ENCODE data around the gene LARP4.
"Not testable (repeated sequence)": the region's sequence is repeated elsewhere in the genome, so short reads cannot be mapped to it uniquely, and the experiment has no call there.

The LARP4 gene

DNA sequence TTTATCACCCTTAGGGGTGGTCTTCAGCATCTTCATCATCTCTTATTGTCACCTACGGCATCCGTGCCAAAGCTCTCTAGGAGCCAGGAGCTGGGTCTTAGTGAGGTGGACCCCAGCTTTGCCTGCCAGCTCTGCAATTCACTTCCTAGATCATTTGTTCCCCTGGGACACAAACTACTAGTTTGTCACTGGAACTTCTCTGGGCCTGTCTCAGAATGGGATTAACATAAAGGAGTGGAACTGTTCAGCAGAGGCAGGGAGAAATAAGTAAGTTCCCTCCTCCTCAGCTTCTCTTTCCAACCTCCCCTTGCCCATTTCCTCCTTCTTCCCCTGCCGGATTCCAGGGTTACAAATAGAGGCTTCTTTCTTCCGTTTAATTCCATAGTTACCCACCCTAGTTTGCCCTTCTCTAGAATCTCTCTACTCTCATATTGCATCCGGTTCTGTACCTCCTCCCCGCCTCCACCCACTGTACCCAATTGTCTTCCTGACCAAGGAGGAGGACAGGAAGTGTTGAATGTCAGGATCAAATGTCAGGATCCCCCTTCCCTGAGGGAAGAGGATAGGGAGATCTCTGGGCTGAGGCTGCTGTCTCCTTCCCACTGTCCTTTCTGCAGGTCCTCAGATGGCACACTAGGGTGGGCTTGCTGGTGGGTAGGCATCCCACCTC lies 25.0 kb downstream of the LARP4 start:
- Histone ChIP-seq H3K79me2 (ENCODE audit: low read length) (peaks cover 73% of the 10 kb centered on the region), H3K27me3 (ENCODE audit: low read depth, low read length) (no peaks in the 10 kb centered on the region)

DNA sequence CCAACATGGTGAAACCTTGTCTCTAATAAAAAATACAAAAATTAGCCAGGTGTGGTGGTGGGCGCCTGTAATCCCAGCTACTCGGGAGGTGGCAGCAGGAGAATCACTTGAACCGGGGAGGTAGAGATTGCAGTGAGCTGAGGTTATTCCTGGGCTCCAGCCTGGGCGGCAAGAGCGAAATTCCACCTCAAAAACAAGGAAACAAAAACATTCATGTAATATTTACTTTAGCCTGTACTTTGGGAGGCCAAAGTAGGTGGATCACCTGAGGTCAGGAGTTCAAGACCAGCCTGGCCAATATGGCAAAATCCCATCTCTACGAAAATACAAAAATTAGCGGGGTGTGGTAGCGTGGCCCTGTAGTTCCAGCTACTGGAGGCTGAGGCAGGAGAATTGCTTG lies 31.0 kb downstream of the LARP4 start:
- not testable (repeated sequence) for H3K9me3 ChIP-seq (ENCODE audit: insufficient read depth, low read length); H3K4me2 ChIP-seq (ENCODE audit: low read length); H3K4me3 ChIP-seq (ENCODE audit: low read length); H4K20me1 ChIP-seq (ENCODE audit: insufficient read depth, low read length); H3K27ac ChIP-seq (ENCODE audit: low read length); H2AFZ ChIP-seq (ENCODE audit: low read depth, low read length); H3K9ac ChIP-seq (ENCODE audit: low read length); H3K4me1 ChIP-seq (ENCODE audit: low read length); H3K27me3 ChIP-seq (ENCODE audit: low read depth, low read length)
- Histone ChIP-seq H3K36me3 (replicated peaks; ENCODE audit: low read depth, low read length) (peaks cover 34% of the 10 kb centered on the region), H3K79me2 (ENCODE audit: low read length) (peaks cover 14% of the 10 kb centered on the region)

More for the DNA sequence above, 25.0 kb downstream of the LARP4 start:
- H2AFZ ChIP-seq (ENCODE audit: low read depth, low read length) = no peak overlapping the region
- no peaks in the 10 kb centered on the region for H3K9me3 ChIP-seq (ENCODE audit: insufficient read depth, low read length)
- H3K36me3 ChIP-seq (replicated peaks; ENCODE audit: low read depth, low read length) = peaks cover 14% of the 10 kb centered on the region
- no peak overlapping the region for H3K27ac ChIP-seq (ENCODE audit: low read length)
- H3K9ac ChIP-seq (ENCODE audit: low read length) = no peak overlapping the region
- peaks cover 15% of the 10 kb centered on the region for H4K20me1 ChIP-seq (ENCODE audit: insufficient read depth, low read length)
- H3K4me1 ChIP-seq (ENCODE audit: low read length) = no peaks in the 10 kb centered on the region
- H3K4me3 ChIP-seq (ENCODE audit: low read length) = no peak overlapping the region
- no peak overlapping the region for H3K4me2 ChIP-seq (ENCODE audit: low read length)
- TF ChIP-seq, protein P1, sequence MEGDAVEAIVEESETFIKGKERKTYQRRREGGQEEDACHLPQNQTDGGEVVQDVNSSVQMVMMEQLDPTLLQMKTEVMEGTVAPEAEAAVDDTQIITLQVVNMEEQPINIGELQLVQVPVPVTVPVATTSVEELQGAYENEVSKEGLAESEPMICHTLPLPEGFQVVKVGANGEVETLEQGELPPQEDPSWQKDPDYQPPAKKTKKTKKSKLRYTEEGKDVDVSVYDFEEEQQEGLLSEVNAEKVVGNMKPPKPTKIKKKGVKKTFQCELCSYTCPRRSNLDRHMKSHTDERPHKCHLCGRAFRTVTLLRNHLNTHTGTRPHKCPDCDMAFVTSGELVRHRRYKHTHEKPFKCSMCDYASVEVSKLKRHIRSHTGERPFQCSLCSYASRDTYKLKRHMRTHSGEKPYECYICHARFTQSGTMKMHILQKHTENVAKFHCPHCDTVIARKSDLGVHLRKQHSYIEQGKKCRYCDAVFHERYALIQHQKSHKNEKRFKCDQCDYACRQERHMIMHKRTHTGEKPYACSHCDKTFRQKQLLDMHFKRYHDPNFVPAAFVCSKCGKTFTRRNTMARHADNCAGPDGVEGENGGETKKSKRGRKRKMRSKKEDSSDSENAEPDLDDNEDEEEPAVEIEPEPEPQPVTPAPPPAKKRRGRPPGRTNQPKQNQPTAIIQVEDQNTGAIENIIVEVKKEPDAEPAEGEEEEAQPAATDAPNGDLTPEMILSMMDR (IDR thresholded peaks at IDR 0.05; ENCODE audit: low read depth, low read length) = no peak
- TF ChIP-seq EZH2phosphoT487 (IDR thresholded peaks at IDR 0.05; ENCODE audit: low read depth) = no peak

DNA sequence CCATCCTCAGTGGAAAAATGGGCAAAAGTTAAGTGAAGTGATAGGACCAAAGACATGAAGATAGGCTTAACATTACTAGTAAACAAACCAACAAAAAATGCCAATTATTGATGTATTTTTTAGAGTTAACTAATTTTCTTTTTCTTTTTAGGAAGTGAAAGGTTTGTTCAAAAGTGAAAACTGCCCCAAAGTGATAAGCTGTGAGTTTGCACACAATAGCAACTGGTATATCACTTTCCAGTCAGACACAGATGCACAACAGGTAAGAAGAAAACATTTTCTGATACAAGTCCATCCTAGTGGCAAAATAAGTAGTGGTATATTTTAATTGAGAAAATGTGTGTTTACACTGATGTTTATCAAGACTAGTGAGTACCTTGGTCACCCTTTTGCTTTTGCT lies 39.6 kb downstream of the LARP4 start:
- no peak overlapping the region for H3K4me3 ChIP-seq (ENCODE audit: low read length)
- no peak overlapping the region for H2AFZ ChIP-seq (ENCODE audit: low read depth, low read length)
- H3K27me3 ChIP-seq (ENCODE audit: low read depth, low read length) = no peaks in the 10 kb centered on the region
- peaks cover 44% of the 10 kb centered on the region for H3K36me3 ChIP-seq (replicated peaks; ENCODE audit: low read depth, low read length)
- H4K20me1 ChIP-seq (ENCODE audit: insufficient read depth, low read length) = no peaks in the 10 kb centered on the region
- no peak overlapping the region for H3K4me2 ChIP-seq (ENCODE audit: low read length)
- no peaks in the 10 kb centered on the region for H3K9me3 ChIP-seq (ENCODE audit: insufficient read depth, low read length)
- H3K27ac ChIP-seq (ENCODE audit: low read length) = peak overlapping the region; percentile 0
- H3K79me2 ChIP-seq (ENCODE audit: low read length) = no peaks in the 10 kb centered on the region
- H3K4me1 ChIP-seq (ENCODE audit: low read length) = peaks cover 31% of the 10 kb centered on the region
- TF ChIP-seq, protein P1 (IDR thresholded peaks at IDR 0.05; ENCODE audit: low read depth, low read length) = no peak
- no peak for TF ChIP-seq EZH2phosphoT487 (IDR thresholded peaks at IDR 0.05; ENCODE audit: low read depth)
- H3K9ac ChIP-seq (ENCODE audit: low read length) = no peak overlapping the region

DNA sequence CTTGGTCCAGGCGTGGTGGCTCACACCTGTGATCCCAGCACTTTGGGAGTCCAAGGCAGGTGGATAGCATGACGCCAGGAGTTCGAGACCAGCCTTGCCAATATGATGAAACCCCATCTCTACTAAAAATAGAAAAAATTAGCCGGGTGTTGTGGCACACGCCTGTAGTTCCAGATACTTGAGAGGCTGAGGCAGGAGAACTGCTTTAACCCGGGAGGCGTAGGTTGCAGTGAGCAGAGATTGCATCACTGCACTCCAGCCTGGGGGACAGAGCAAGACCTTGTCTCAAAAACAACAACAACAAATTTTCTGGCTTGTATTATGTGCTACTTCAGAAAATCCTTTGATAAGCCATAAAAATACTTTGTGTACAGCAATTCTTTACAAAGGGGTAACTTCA lies 41.1 kb downstream of the LARP4 start:
- Histone ChIP-seq H3K27ac (ENCODE audit: low read length) (peak overlapping the region; percentile 52), H3K9me3 (ENCODE audit: insufficient read depth, low read length) (no peaks in the 10 kb centered on the region), H3K36me3 (replicated peaks; ENCODE audit: low read depth, low read length) (peaks cover 46% of the 10 kb centered on the region), H3K79me2 (ENCODE audit: low read length) (no peaks in the 10 kb centered on the region), H3K4me1 (ENCODE audit: low read length) (peaks cover 31% of the 10 kb centered on the region), H3K9ac (ENCODE audit: low read length) (no peak overlapping the region), H2AFZ (ENCODE audit: low read depth, low read length) (no peak overlapping the region), H3K4me2 (ENCODE audit: low read length) (0 out of 2 replicates have a peak overlapping the region, but pooled peaks have one; percentile 3), H4K20me1 (ENCODE audit: insufficient read depth, low read length) (no peaks in the 10 kb centered on the region), H3K27me3 (ENCODE audit: low read depth, low read length) (no peaks in the 10 kb centered on the region), H3K4me3 (ENCODE audit: low read length) (no peak overlapping the region)
- TF ChIP-seq EZH2phosphoT487 (IDR thresholded peaks at IDR 0.05; ENCODE audit: low read depth) = no peak
- TF ChIP-seq, protein P1 (IDR thresholded peaks at IDR 0.05; ENCODE audit: low read depth, low read length) = no peak
